Measurements from ENCODE around the gene F10. TPM values are rescaled to one million over a fixed set of nuclear protein-coding genes. Genes with fewer than 3 reads are reported as not detected.
"Not testable (repeated sequence)": the region's sequence is repeated elsewhere in the genome, so short reads cannot be mapped to it uniquely, and the experiment has no call there.

The F10 gene
- total and polyA plus RNA-seq, 2 donors (not counting 1 experiment from before 2014, with no cell fraction given): not detected

- intact Hi-C loops (cut with micrococcal nuclease): no loop called here
- Histone ChIP-seq H2AFZ (ENCODE audit: insufficient read depth, low read depth, low read length, poor library complexity, severe bottlenecking) (no peak overlapping the region), H3K4me2 (replicated peaks; ENCODE audit: low read depth, low read length, poor library complexity, severe bottlenecking) (no peak overlapping the region), H4K20me1 (ENCODE audit: control insufficient read depth, insufficient read depth, low read length, poor library complexity, severe bottlenecking) (no peaks in the 10 kb centered on the region), H3K9ac (ENCODE audit: low read length) (no peak overlapping the region), H3K4me3 (ENCODE audit: control extremely low read depth in 1 of 5, extremely low read depth in 1 of 5, insufficient read depth in 1 of 5, low read depth in 2 of 5, low read length in 4 of 5) (no peak overlapping the region), H3K27ac (ENCODE audit: low read length in 2 of 2) (no peak overlapping the region), H3K4me1 (ENCODE audit: control insufficient read depth in 2 of 2, insufficient read depth in 2 of 2, low read length in 2 of 2) (peaks cover 0 to 10% of the 10 kb centered on the region in 2 donors), H3K79me2 (ENCODE audit: control insufficient read depth, insufficient read depth, low read length) (no peaks in the 10 kb centered on the region), H3K27me3 (replicated peaks in 1 of 4; ENCODE audit: control extremely low read depth in 1 of 4, control insufficient read depth in 3 of 4, insufficient read depth in 4 of 4, low read length in 3 of 4) (peaks cover 0 to 37% (median 3%) of the 10 kb centered on the region in 4 experiments), H3K36me3 (replicated peaks in 1 of 2; ENCODE audit: control extremely low read depth in 1 of 2, control insufficient read depth in 1 of 2, extremely low read depth in 1 of 2, insufficient read depth in 2 of 2, low read length in 1 of 2) (no peaks in the 10 kb centered on the region), H3K9me3 (ENCODE audit: control extremely low read depth in 1 of 3, control insufficient read depth in 2 of 3, insufficient read depth in 1 of 3, low read length in 2 of 3) (peaks cover 0 to 4% (median 0%) of the 10 kb centered on the region in 3 donors)
- Mint-ChIP-seq H3K27ac (no peak overlapping the region), H3K27me3 (peaks cover 4% of the 10 kb centered on the region), H3K4me1 (peaks cover 9% of the 10 kb centered on the region), H3K4me3 (no peak overlapping the region), H3K9me3 (ENCODE audit: insufficient read depth) (no peaks in the 10 kb centered on the region)
- ChIA-PET CTCF (no interaction called here), POLR2A (no interaction called here)
- 53% methylated on average over 13 of the region's 16 CpGs for WGBS (ENCODE audit: insufficient coverage)
- TF ChIP-seq EZH2 (IDR thresholded peaks at IDR 0.05; ENCODE audit: borderline replicate concordance, insufficient read depth, low read depth, low read length, poor library complexity, severe bottlenecking) (no peak), CTCF (IDR thresholded peaks at IDR 0.05) (no peak)
- ATAC-seq (ENCODE audit: low read depth) (no peak), DNase-seq (no peak)
These were observed 38.8 kb downstream of the F10 start for GRCh38 chr13:113161433-113161832.

- H3K79me2 ChIP-seq (ENCODE audit: control insufficient read depth, insufficient read depth, low read length); H3K27me3 Mint-ChIP-seq; ATAC-seq (ENCODE audit: low read depth); CTCF ChIA-PET; POLR2A ChIA-PET; H3K4me1 Mint-ChIP-seq; H3K4me2 ChIP-seq (replicated peaks; ENCODE audit: low read depth, low read length, poor library complexity, severe bottlenecking); DNase-seq; H4K20me1 ChIP-seq (ENCODE audit: control insufficient read depth, insufficient read depth, low read length, poor library complexity, severe bottlenecking); H3K27ac Mint-ChIP-seq; intact Hi-C loops (cut with micrococcal nuclease); H3K4me3 Mint-ChIP-seq; H3K36me3 ChIP-seq (replicated peaks in 1 of 2; ENCODE audit: control extremely low read depth in 1 of 2, control insufficient read depth in 1 of 2, extremely low read depth in 1 of 2, insufficient read depth in 2 of 2, low read length in 1 of 2); H3K9ac ChIP-seq (ENCODE audit: low read length); H3K9me3 ChIP-seq (ENCODE audit: control extremely low read depth in 1 of 3, control insufficient read depth in 2 of 3, insufficient read depth in 1 of 3, low read length in 2 of 3); H3K27ac ChIP-seq (ENCODE audit: low read length in 2 of 2); H2AFZ ChIP-seq (ENCODE audit: insufficient read depth, low read depth, low read length, poor library complexity, severe bottlenecking); H3K9me3 Mint-ChIP-seq (ENCODE audit: insufficient read depth); H3K4me3 ChIP-seq (ENCODE audit: control extremely low read depth in 1 of 5, extremely low read depth in 1 of 5, insufficient read depth in 1 of 5, low read depth in 2 of 5, low read length in 4 of 5): not testable (repeated sequence)
- Histone ChIP-seq H3K27me3 (replicated peaks in 1 of 4; ENCODE audit: control extremely low read depth in 1 of 4, control insufficient read depth in 3 of 4, insufficient read depth in 4 of 4, low read length in 3 of 4) (peaks cover 0 to 35% (median 3%) of the 10 kb centered on the region in 4 experiments), H3K4me1 (ENCODE audit: control insufficient read depth in 2 of 2, insufficient read depth in 2 of 2, low read length in 2 of 2) (peaks cover 0 to 10% of the 10 kb centered on the region in 2 donors)
- WGBS (ENCODE audit: insufficient coverage): no CpG with 5 or more reads among the region's 13 CpGs
These were observed 39.4 kb downstream of the F10 start for GRCh38 chr13:113161975-113162374.
